Chondrocyte (in vitro differentiated cells): ENCODE results near the gene BRCA1. TPM values are rescaled to one million over a fixed set of nuclear protein-coding genes. Genes with fewer than 3 reads are reported as not detected.

Experiments used
- DNase-seq: peaks from one replicate; pipeline ENCODE4 v3.0.0; 2021; ENCODE audit warnings: mixed read lengths, low spot score
- H3K27ac Mint-ChIP-seq: one replicate; pipeline ENCODE4 v1.8.0; 2021; ENCODE audit warnings: mild to moderate bottlenecking, moderate library complexity, mixed read lengths; ENCODE audit not compliant: unreplicated experiment
- H3K27me3 Mint-ChIP-seq: 2 replicates; pipeline ENCODE4 v1.8.0; 2021; ENCODE audit warnings: low read depth, mixed read lengths
- H3K36me3 Mint-ChIP-seq: 2 replicates; pipeline ENCODE4 v1.8.0; 2021; ENCODE audit warnings: low read depth, mixed read lengths
- H3K4me1 Mint-ChIP-seq: 2 replicates; pipeline ENCODE4 v1.8.0; 2021; ENCODE audit warnings: low read depth, mild to moderate bottlenecking, mixed read lengths
- H3K4me3 Mint-ChIP-seq: one replicate; pipeline ENCODE4 v1.8.0; 2021; ENCODE audit warnings: mild to moderate bottlenecking, moderate library complexity, mixed read lengths; ENCODE audit not compliant: unreplicated experiment
- H3K9me3 Mint-ChIP-seq: 2 replicates; pipeline ENCODE4 v1.8.0; 2021; ENCODE audit warnings: low read depth, mixed read lengths
- total RNA-seq: library from RNA; stranded (reverse); gene quantifications from 3 replicates; pipeline ENCODE4 v1.2.1, GENCODE V29; 2021
- TF ChIP-seq, protein P1 (sequence below): fragments of 200-600 bp; sonication (generic); IDR thresholded peaks from 2 replicates; pipeline ENCODE4 v1.5.0; 2021; ENCODE audit warnings: antibody characterized with exemption, mild to moderate bottlenecking, moderate library complexity

The BRCA1 gene
- total RNA-seq, 1 donor from 2014 or later = 4.8 TPM

DNA sequence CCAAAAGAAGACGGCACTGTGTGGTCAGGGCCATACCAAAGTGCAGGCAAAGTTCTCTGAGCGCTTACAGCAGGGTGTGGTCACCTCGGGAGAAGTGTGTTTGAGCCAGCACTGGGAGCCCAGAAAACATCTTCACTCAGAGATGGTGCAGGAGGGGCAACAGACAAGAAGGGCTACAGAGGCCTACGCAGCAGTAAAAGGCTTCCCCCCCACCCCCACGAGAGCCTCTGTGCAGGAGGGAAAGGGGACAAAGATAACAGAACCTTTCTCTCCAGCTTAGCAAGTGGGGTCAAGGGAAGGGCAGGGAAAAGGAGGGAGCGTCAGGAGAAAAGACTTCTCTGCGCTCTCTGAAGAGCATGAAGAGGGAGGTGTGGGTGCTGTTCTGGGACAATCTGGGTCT, 105.7 kb downstream of the BRCA1 start:
- DNase-seq = no peak

GRCh38 chr17:43018932-43019331, 106.2 kb downstream of the BRCA1 start:
- no peak overlapping the region for H3K27ac Mint-ChIP-seq
- H3K27me3 Mint-ChIP-seq = no peaks in the 10 kb centered on the region
- TF ChIP-seq, protein P1, sequence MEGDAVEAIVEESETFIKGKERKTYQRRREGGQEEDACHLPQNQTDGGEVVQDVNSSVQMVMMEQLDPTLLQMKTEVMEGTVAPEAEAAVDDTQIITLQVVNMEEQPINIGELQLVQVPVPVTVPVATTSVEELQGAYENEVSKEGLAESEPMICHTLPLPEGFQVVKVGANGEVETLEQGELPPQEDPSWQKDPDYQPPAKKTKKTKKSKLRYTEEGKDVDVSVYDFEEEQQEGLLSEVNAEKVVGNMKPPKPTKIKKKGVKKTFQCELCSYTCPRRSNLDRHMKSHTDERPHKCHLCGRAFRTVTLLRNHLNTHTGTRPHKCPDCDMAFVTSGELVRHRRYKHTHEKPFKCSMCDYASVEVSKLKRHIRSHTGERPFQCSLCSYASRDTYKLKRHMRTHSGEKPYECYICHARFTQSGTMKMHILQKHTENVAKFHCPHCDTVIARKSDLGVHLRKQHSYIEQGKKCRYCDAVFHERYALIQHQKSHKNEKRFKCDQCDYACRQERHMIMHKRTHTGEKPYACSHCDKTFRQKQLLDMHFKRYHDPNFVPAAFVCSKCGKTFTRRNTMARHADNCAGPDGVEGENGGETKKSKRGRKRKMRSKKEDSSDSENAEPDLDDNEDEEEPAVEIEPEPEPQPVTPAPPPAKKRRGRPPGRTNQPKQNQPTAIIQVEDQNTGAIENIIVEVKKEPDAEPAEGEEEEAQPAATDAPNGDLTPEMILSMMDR = no peak
- no peak overlapping the region for H3K4me3 Mint-ChIP-seq
- H3K36me3 Mint-ChIP-seq = peaks cover 26% of the 10 kb centered on the region
- H3K9me3 Mint-ChIP-seq = no peaks in the 10 kb centered on the region
- no peak for DNase-seq
- peaks cover 35% of the 10 kb centered on the region for H3K4me1 Mint-ChIP-seq

More for the DNA sequence above, 105.7 kb downstream of the BRCA1 start:
- peaks cover 25% of the 10 kb centered on the region for H3K36me3 Mint-ChIP-seq
- no peaks in the 10 kb centered on the region for H3K9me3 Mint-ChIP-seq
- H3K27ac Mint-ChIP-seq = peak overlapping the region; percentile 98
- H3K4me3 Mint-ChIP-seq = peak overlapping the region; percentile 93
- no peaks in the 10 kb centered on the region for H3K27me3 Mint-ChIP-seq
- H3K4me1 Mint-ChIP-seq = peaks cover 39% of the 10 kb centered on the region
- TF ChIP-seq, protein P1 = no peak

DNA sequence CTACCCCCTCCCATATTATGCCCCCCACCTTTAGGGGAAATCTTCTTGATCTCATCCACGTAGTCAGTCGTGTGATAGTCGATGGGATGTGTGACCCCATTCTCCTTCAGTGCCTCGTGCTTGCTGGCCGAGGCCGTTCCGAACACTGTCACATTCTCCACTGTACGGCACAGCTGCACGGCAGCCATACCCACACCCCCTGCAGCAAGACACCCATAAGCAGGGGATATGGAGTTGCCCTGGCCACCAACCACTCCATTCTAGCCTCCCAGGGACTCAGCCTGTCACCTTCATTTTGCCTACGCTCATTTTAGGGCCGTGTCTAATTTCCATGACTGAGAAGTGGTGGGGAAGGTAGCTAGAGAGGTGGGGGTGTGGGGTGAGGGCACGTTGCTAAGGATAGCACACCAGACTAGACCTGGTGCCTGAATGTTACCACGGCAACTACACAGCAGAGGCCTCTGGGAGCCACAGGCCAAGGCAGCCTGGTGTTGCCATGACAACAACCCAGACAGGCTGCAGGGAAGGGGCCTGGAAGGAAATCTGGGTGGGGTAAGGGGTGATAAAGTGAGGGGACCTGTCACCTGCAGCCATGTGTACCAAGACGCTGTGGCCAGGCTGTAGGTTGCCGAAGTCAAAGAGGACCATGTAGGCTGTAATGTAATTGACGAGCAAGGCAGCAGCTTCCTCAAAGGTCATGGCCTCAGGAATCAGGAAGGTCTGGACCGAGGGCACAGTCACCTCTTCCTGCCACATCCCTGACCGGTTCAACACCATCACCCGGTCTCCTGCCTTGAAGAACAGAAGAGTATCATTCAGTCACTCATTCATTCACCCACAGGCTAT, 106.9 kb downstream of the BRCA1 start:
- peaks cover 35% of the 10 kb centered on the region for H3K4me1 Mint-ChIP-seq
- no peak for DNase-seq
- TF ChIP-seq, protein P1 = no peak
- H3K36me3 Mint-ChIP-seq = peaks cover 28% of the 10 kb centered on the region
- H3K4me3 Mint-ChIP-seq = no peak overlapping the region
- H3K27ac Mint-ChIP-seq = no peak overlapping the region
- H3K27me3 Mint-ChIP-seq = no peaks in the 10 kb centered on the region
- no peaks in the 10 kb centered on the region for H3K9me3 Mint-ChIP-seq

DNA sequence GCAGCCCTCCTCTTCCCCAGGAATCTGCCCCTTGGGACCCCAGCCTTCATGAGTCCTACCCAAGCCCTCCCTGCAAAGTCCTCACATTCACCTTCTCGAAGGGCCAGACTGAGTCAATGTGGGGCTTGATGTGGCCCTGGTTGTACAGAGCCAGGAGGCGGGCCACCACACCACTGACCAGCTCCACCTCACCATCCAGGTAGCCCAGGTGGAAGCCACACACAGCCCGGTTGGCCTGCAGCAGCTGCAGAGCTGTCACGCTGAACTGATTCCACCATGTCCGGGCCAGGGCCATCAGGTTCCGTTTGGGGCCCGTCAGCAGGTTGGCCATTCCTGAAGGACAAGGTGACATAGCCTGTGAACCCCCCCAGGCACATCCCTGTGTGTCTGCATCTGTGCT, 108.9 kb downstream of the BRCA1 start:
- Mint-ChIP-seq H3K4me1 (peaks cover 35% of the 10 kb centered on the region), H3K27me3 (no peaks in the 10 kb centered on the region), H3K27ac (peak overlapping the region; percentile 54), H3K36me3 (peaks cover 30% of the 10 kb centered on the region), H3K4me3 (no peak overlapping the region), H3K9me3 (no peaks in the 10 kb centered on the region)
- no peak for DNase-seq
- TF ChIP-seq, protein P1 = no peak

GRCh38 chr17:43015579-43015978, 109.6 kb downstream of the BRCA1 start:
- TF ChIP-seq, protein P1 = no peak
- peaks cover 28% of the 10 kb centered on the region for H3K36me3 Mint-ChIP-seq
- peak overlapping the region; percentile 68 for H3K27ac Mint-ChIP-seq
- H3K9me3 Mint-ChIP-seq = no peaks in the 10 kb centered on the region
- no peaks in the 10 kb centered on the region for H3K27me3 Mint-ChIP-seq
- peaks cover 30% of the 10 kb centered on the region for H3K4me1 Mint-ChIP-seq
- no peak for DNase-seq
- no peak overlapping the region for H3K4me3 Mint-ChIP-seq
